H1 (cell line): ENCODE results near the gene POLL. TPM values are rescaled to one million over a fixed set of nuclear protein-coding genes. Genes with fewer than 3 reads are reported as not detected.

Experiments
- CTCF ChIA-PET: fragments of 300-600 bp; sonication (Branson Sonifier 250); formaldehyde crosslinking; loops from one replicate; lab custom pipeline; 2021; ENCODE audit not compliant: partially characterized antibody; lab: Charles Lee
- POLR2A ChIA-PET: fragments of 300-600 bp; sonication (Branson Sonifier 250); formaldehyde crosslinking; loops from one replicate; lab custom pipeline; 2021; ENCODE audit warnings: inconsistent platforms; ENCODE audit not compliant: partially characterized antibody; lab: Charles Lee
- DNase-seq, 2 experiments: peaks; one replicate each; pipeline versions ENCODE4 v3.0.0 to v3.0.0-alpha.2; 2010 to 2022; ENCODE audit warnings: low spot score in 2 of 2, low read depth in 1 of 2, mixed read lengths in 1 of 2
- FAIRE-seq: peaks from 2 replicates; lab custom pipeline; 2011; peaks lifted over from hg19 to GRCh38; lab: Jason Lieb, UNC
- H2AFZ ChIP-seq: 2 replicates; pipeline ENCODE4 v1.8.1; 2012; ENCODE audit warnings: low read length, inconsistent platforms
- H2AK5ac ChIP-seq: 2 replicates; pipeline ENCODE4 v1.6.1; 2013; ENCODE audit warnings: low read depth, low read length
- H2BK120ac ChIP-seq: replicated peaks from 2 replicates; pipeline ENCODE3; 2013; ENCODE audit warnings: low read depth, low read length, inconsistent platforms
- H2BK12ac ChIP-seq: 2 replicates; pipeline ENCODE4 v1.6.1; 2013; ENCODE audit warnings: low read depth, low read length
- H2BK15ac ChIP-seq: 2 replicates; pipeline ENCODE4 v1.6.1; 2013; ENCODE audit warnings: low read length
- H2BK20ac ChIP-seq: 2 replicates; pipeline ENCODE4 v1.6.1; 2013; ENCODE audit warnings: low read length
- H2BK5ac ChIP-seq: 2 replicates; pipeline ENCODE4 v1.6.1; 2013; ENCODE audit warnings: low read depth, low read length
- H3K14ac ChIP-seq: 2 replicates; pipeline ENCODE4 v1.6.1; 2013; ENCODE audit warnings: inconsistent platforms; ENCODE audit not compliant: insufficient read length
- H3K18ac ChIP-seq: 2 replicates; pipeline ENCODE4 v1.6.1; 2013; ENCODE audit warnings: low read length; ENCODE audit errors: extremely low read depth
- H3K23ac ChIP-seq: 2 replicates; pipeline ENCODE4 v1.6.1; 2013; ENCODE audit warnings: inconsistent platforms; ENCODE audit not compliant: insufficient read length
- H3K23me2 ChIP-seq: 2 replicates; pipeline ENCODE4 v1.6.1; 2013; ENCODE audit warnings: low read depth, low read length
- H3K27ac ChIP-seq: 2 replicates; pipeline ENCODE4 v1.6.1; 2011; ENCODE audit warnings: low read depth, low read length, inconsistent platforms
- H3K27me3 ChIP-seq, 4 experiments: replicated peaks in 1 of 4; 1 replicate in 1 of 4; 2 replicates in 3 of 4; pipeline versions ENCODE4 v1.6.1 to v1.8.1; 2011 to 2013; ENCODE audit warnings: low read length in 3 of 4, mild to moderate bottlenecking in 3 of 4, inconsistent platforms in 2 of 4, mixed read lengths in 2 of 4, moderate library complexity in 1 of 4; ENCODE audit not compliant: control insufficient read depth in 3 of 4, insufficient read depth in 3 of 4; ENCODE audit errors: extremely low read depth in 1 of 4
- H3K36me3 ChIP-seq, 4 experiments: 2 replicates each; pipeline versions ENCODE4 v1.6.1 to v1.8.1; 2011 to 2013; ENCODE audit warnings: mild to moderate bottlenecking in 4 of 4, low read length in 3 of 4, moderate library complexity in 2 of 4, control low read depth in 1 of 4, inconsistent platforms in 1 of 4; ENCODE audit not compliant: insufficient read depth in 4 of 4, control insufficient read depth in 2 of 4
- H3K4ac ChIP-seq: replicated peaks from 2 replicates; pipeline ENCODE3; 2013; ENCODE audit warnings: low read length, low read depth, mixed read lengths, inconsistent platforms; ENCODE audit not compliant: insufficient read length
- H3K4me1 ChIP-seq, 4 experiments: replicated peaks in 1 of 4; 1 replicate in 1 of 4; 2 replicates in 3 of 4; pipeline versions ENCODE4 v1.6.1 to v1.8.1; 2011 to 2013; ENCODE audit warnings: low read length in 3 of 4, inconsistent platforms in 2 of 4, mixed read lengths in 1 of 4; ENCODE audit not compliant: insufficient read depth in 4 of 4, control insufficient read depth in 3 of 4
- H3K4me2 ChIP-seq, 2 experiments: 2 replicates each; pipeline versions ENCODE4 v1.6.1 to v1.8.1; 2011 to 2013; ENCODE audit warnings: low read depth in 2 of 2, low read length in 2 of 2, control low read depth in 1 of 2, inconsistent platforms in 1 of 2, mild to moderate bottlenecking in 1 of 2; ENCODE audit not compliant: insufficient read depth in 1 of 2
- H3K4me3 ChIP-seq, 4 experiments: fragments of 200-600, 300-600 bp in 1 of 4; sonication (generic), shearing (Covaris generic), sonication (Bioruptor Twin) in 1 of 4; 2 replicates each; pipeline versions ENCODE4 v1.5.1 to v1.8.1; 2011 to 2016; ENCODE audit warnings: low read length in 4 of 4, low read depth in 3 of 4, control low read depth in 2 of 4, inconsistent platforms in 2 of 4, mild to moderate bottlenecking in 2 of 4, mixed read lengths in 1 of 4, moderate library complexity in 1 of 4; ENCODE audit not compliant: insufficient read depth in 2 of 4; ENCODE audit errors: extremely low read depth in 1 of 4
- H3K56ac ChIP-seq: replicated peaks from 2 replicates; pipeline ENCODE3; 2013; ENCODE audit warnings: low read depth, mild to moderate bottlenecking, mixed read lengths, low read length, inconsistent platforms; ENCODE audit not compliant: insufficient read length
- H3K79me1 ChIP-seq: 2 replicates; pipeline ENCODE4 v1.6.1; 2013; ENCODE audit warnings: low read depth, low read length, control low read depth
- H3K79me2 ChIP-seq, 2 experiments: 2 replicates each; pipeline versions ENCODE4 v1.6.1 to v1.8.1; 2012 to 2013; ENCODE audit warnings: low read length in 2 of 2, mild to moderate bottlenecking in 2 of 2, inconsistent platforms in 1 of 2; ENCODE audit not compliant: insufficient read depth in 2 of 2, control insufficient read depth in 1 of 2
- H3K9ac ChIP-seq, 4 experiments: replicated peaks in 1 of 4; 1 replicate in 1 of 4; 2 replicates in 3 of 4; pipeline versions ENCODE4 v1.6.1 to v1.8.1; 2011 to 2013; ENCODE audit warnings: low read depth in 3 of 4, low read length in 3 of 4, control low read depth in 2 of 4, mild to moderate bottlenecking in 2 of 4, moderate library complexity in 2 of 4, inconsistent platforms in 1 of 4; ENCODE audit errors: extremely low read depth in 1 of 4
- H3K9me3 ChIP-seq, 2 experiments: 2 replicates each; pipeline versions ENCODE4 v1.6.1 to v1.8.1; 2012 to 2013; ENCODE audit warnings: mild to moderate bottlenecking in 2 of 2, moderate library complexity in 2 of 2, control low read depth in 1 of 2, inconsistent platforms in 1 of 2, low read depth in 1 of 2, low read length in 1 of 2, mixed read lengths in 1 of 2; ENCODE audit not compliant: insufficient read depth in 2 of 2
- H4K20me1 ChIP-seq, 2 experiments: replicated peaks in 1 of 2; 2 replicates each; pipeline versions ENCODE3 to v1.8.1; 2011 to 2013; ENCODE audit warnings: inconsistent platforms in 2 of 2, low read length in 2 of 2, mild to moderate bottlenecking in 1 of 2; ENCODE audit not compliant: insufficient read depth in 2 of 2, control insufficient read depth in 1 of 2
- H4K5ac ChIP-seq: 2 replicates; pipeline ENCODE4 v1.6.1; 2013; ENCODE audit warnings: low read length, low read depth, mixed read lengths, inconsistent platforms; ENCODE audit not compliant: insufficient read length
- H4K8ac ChIP-seq: 2 replicates; pipeline ENCODE4 v1.8.0; 2013; ENCODE audit warnings: mild to moderate bottlenecking, moderate library complexity, low read length, inconsistent platforms; ENCODE audit not compliant: insufficient read depth; ENCODE audit errors: extremely low read depth
- H4K91ac ChIP-seq: replicated peaks from 2 replicates; pipeline ENCODE3; 2013; ENCODE audit warnings: low read length, mixed read lengths, inconsistent platforms; ENCODE audit not compliant: insufficient read length
- BRCA1 ChIP-seq: IDR thresholded peaks from 2 replicates; pipeline ENCODE4 v1.6.1; 2012; ENCODE audit warnings: low read depth, low read length, improper control_type of control experiment
- CHD2 ChIP-seq: IDR thresholded peaks from 2 replicates; pipeline ENCODE4 v1.6.1; 2012; ENCODE audit warnings: low read length, improper control_type of control experiment
- HDAC2 ChIP-seq, 2 experiments: fragments of 300-600 bp in 1 of 2; sonication (generic) in 1 of 2; IDR thresholded peaks; 2 replicates each; pipeline ENCODE4 v1.6.1; 2011 to 2012; ENCODE audit warnings: low read depth in 2 of 2, low read length in 2 of 2, mild to moderate bottlenecking in 2 of 2, moderate library complexity in 2 of 2, borderline replicate concordance in 1 of 2, inconsistent platforms in 1 of 2
- KDM1A ChIP-seq: fragments of 200-600, 300-600 bp; sonication (generic); IDR thresholded peaks from 2 replicates; pipeline ENCODE4 v1.7.1; 2016; ENCODE audit warnings: mild to moderate bottlenecking, low read length, borderline replicate concordance
- TAF7 ChIP-seq: optimal IDR thresholded peaks from 2 replicates; pipeline ENCODE3; 2011; ENCODE audit warnings: low read depth, mild to moderate bottlenecking, inconsistent platforms, low read length, moderate library complexity, borderline replicate concordance
- TEAD4 ChIP-seq: IDR thresholded peaks from 2 replicates; pipeline ENCODE4 v1.6.1; 2012; ENCODE audit warnings: low read depth, low read length, inconsistent platforms, mixed read lengths
- WGBS, 2 experiments: shearing (Covaris generic) in 1 of 2; methylation state at CpG; one replicate each; pipeline versions ENCODE4 v1.1.6 to v1.1.7; 2013 to 2015; ENCODE audit warnings: low lambda C conversion rate in 2 of 2, mixed read lengths in 2 of 2, inconsistent platforms in 1 of 2, low coverage in 1 of 2, missing lambda C conversion rate in 1 of 2; ENCODE audit not compliant: insufficient replicate concordance in 2 of 2, insufficient coverage in 1 of 2, insufficient read length in 1 of 2; ENCODE audit errors: extremely low coverage in 1 of 2, missing lambda C conversion rate in 1 of 2; 5-methylcytosine and 5-hydroxymethylcytosine counted together
- polyA plus RNA-seq, 7 experiments: library from polyadenylated mRNA; depleted of rRNA in 3 of 7; stranded (reverse) in 5 of 7; unstranded in 2 of 7; fragments of >200 nt in 5 of 7; fragments of 200-250 nt in 2 of 7; gene quantifications; 1 replicate in 5 of 7; 2 replicates in 1 of 7; 4 replicates in 1 of 7; pipeline versions ENCODE4 v1.2.1 to v1.2.3, GENCODE V29; 2011 to 2013; ENCODE audit warnings: missing spikeins in 2 of 7, mixed read lengths in 2 of 7
- total RNA-seq: library from RNA; stranded (reverse); fragmentation: NEBNext Ultra II Directional; extraction: Animal tissue kit (Norgen Biotek cat#: 25700); gene quantifications from 2 replicates; pipeline ENCODE4 v1.2.1, GENCODE V29; 2021

The POLL gene
- total and polyA plus RNA-seq, 2 of the 8 experiments (the other 6 are each of a cell fraction or from before 2014, with no cell fraction given): 26.1 to 45.9 TPM

- DNase-seq (no peak), FAIRE-seq (no peak)
- no peak overlapping the region for H3K14ac ChIP-seq
- H3K4me2 ChIP-seq: no peak overlapping the region
- no peak overlapping the region for H2AK5ac ChIP-seq
- H3K9ac ChIP-seq: no peak overlapping the region
- no peak overlapping the region for H3K4ac ChIP-seq
- no peak overlapping the region for H3K23ac ChIP-seq
- no peak overlapping the region for H2BK12ac ChIP-seq
- H3K79me1 ChIP-seq: no peaks in the 10 kb centered on the region
- H3K23me2 ChIP-seq: no peaks in the 10 kb centered on the region
- H3K4me3 ChIP-seq: no peak overlapping the region
- WGBS, 2 experiments: 94% methylated on average over 4 of the region's 4 CpGs; no CpG with 5 or more reads in 1 of the 2 experiments
- H3K18ac ChIP-seq: no peak overlapping the region
- peaks cover 0 to 1% of the 10 kb centered on the region in 2 experiments for H4K20me1 ChIP-seq
- H3K9me3 ChIP-seq: no peaks in the 10 kb centered on the region
- H2BK120ac ChIP-seq: no peak overlapping the region
- ChIA-PET CTCF (interaction anchor here (0.6 to 10.9 kb wide), 17 partner anchors 9 to 283 kb away, joined by 3 to 131 read pairs (median 4); partner anchors contain the start of genes DPCD and POLL), POLR2A (interaction anchor here (2.0 kb wide), 1 partner anchor 26 kb away, joined by 7 read pairs; no protein-coding TSS in a partner anchor)
- no peak overlapping the region for H2AFZ ChIP-seq
- no peak overlapping the region for H2BK20ac ChIP-seq
- H3K36me3 ChIP-seq: peaks cover 0 to 3% (median 0%) of the 10 kb centered on the region in 4 experiments; a peak in 1 of 8 replicates
- no peaks in the 10 kb centered on the region for H3K79me2 ChIP-seq
- H3K56ac ChIP-seq: no peak overlapping the region
- H4K5ac ChIP-seq: no peak overlapping the region
- TF ChIP-seq CHD2 (no peak), KDM1A (no peak), TAF7 (no peak), TEAD4 (no peak), BRCA1 (no peak), HDAC2 (IDR thresholded peaks at IDR 0.05; ENCODE audit: borderline replicate concordance in 1 of 2, low read depth in 2 of 2, low read length in 2 of 2) (no peak)
- no peak overlapping the region for H2BK15ac ChIP-seq
- no peak overlapping the region for H2BK5ac ChIP-seq
- H3K27me3 ChIP-seq: no peaks in the 10 kb centered on the region
- peaks cover 5 to 17% (median 12%) of the 10 kb centered on the region in 4 experiments for H3K4me1 ChIP-seq
- H4K8ac ChIP-seq: no peak overlapping the region
- no peak overlapping the region for H3K27ac ChIP-seq
- H4K91ac ChIP-seq: no peak overlapping the region
These were observed 29.9 kb upstream of the POLL start for GRCh38 chr10:101617824-101618568.
